GM18508 (cell line): ENCODE results near the gene TWIST2.

ENCODE experiments used
- ATAC-seq: cut with Tn5 transposase; IDR thresholded peaks from one replicate; pipeline ENCODE4 v1.9.1; 2021; ENCODE audit warnings: moderate number of reproducible peaks; ENCODE audit not compliant: insufficient read depth, unreplicated experiment

Gene TWIST2

GRCh38 chr2:238886453-238887094 is 38.7 kb downstream of the TWIST2 start:
- ATAC-seq, result no peak

- no peak for ATAC-seq
Observed at GRCh38 chr2:238887616-238888015, 39.7 kb downstream of the TWIST2 start.

GRCh38 chr2:238888781-238889180 is 40.9 kb downstream of the TWIST2 start:
- no peak for ATAC-seq

- no peak for ATAC-seq
Observed at GRCh38 chr2:238890131-238890530, 42.2 kb downstream of the TWIST2 start.

GRCh38 chr2:238890618-238891456 is 43.0 kb downstream of the TWIST2 start:
- ATAC-seq, result no peak

- no peak for ATAC-seq
Observed at GRCh38 chr2:238891457-238892203, 43.7 kb downstream of the TWIST2 start.

- ATAC-seq, result no peak
Observed at GRCh38 chr2:238892204-238892500, 44.3 kb downstream of the TWIST2 start.

- no peak for ATAC-seq
Observed at GRCh38 chr2:238892796-238893195, 44.9 kb downstream of the TWIST2 start.

- no peak for ATAC-seq
Observed at GRCh38 chr2:238893349-238894000, 45.6 kb downstream of the TWIST2 start.

GRCh38 chr2:238894226-238894949 is 46.5 kb downstream of the TWIST2 start:
- no peak for ATAC-seq

- ATAC-seq, result no peak
Observed at GRCh38 chr2:238894950-238895298, 47.0 kb downstream of the TWIST2 start.

- no peak for ATAC-seq
Observed at GRCh38 chr2:238895361-238895882, 47.5 kb downstream of the TWIST2 start.

GRCh38 chr2:238895891-238896600 is 48.2 kb downstream of the TWIST2 start:
- ATAC-seq, result no peak

- no peak for ATAC-seq
Observed at GRCh38 chr2:238896641-238897040, 48.8 kb downstream of the TWIST2 start.

GRCh38 chr2:238897122-238897880 is 49.4 kb downstream of the TWIST2 start:
- no peak for ATAC-seq

- ATAC-seq, result no peak
Observed at GRCh38 chr2:238897911-238898311, 50.0 kb downstream of the TWIST2 start.

- ATAC-seq, result no peak
Observed at GRCh38 chr2:238898534-238899281, 50.8 kb downstream of the TWIST2 start.

- ATAC-seq, result no peak
Observed at GRCh38 chr2:238899386-238899785, 51.5 kb downstream of the TWIST2 start.
